Type B pancreatic cell (in vitro differentiated cells): ENCODE data around the gene GPAM. TPM values are rescaled to one million over a fixed set of nuclear protein-coding genes. Genes with fewer than 3 reads are reported as not detected.
"Not testable (repeated sequence)": the region's sequence is repeated elsewhere in the genome, so short reads cannot be mapped to it uniquely, and the experiment has no call there.

Source experiments
- DNase-seq: peaks from one replicate; pipeline ENCODE4 v3.0.0; 2021; ENCODE audit warnings: mixed read lengths; ENCODE audit not compliant: unreplicated experiment; ENCODE audit errors: extremely low spot score
- H3K27ac Mint-ChIP-seq: 2 replicates; pipeline ENCODE4 v1.8.0; 2021; ENCODE audit warnings: mild to moderate bottlenecking, mixed read lengths
- H3K27me3 Mint-ChIP-seq: 2 replicates; pipeline ENCODE4 v1.8.0; 2021; ENCODE audit warnings: mixed read lengths
- H3K36me3 Mint-ChIP-seq: 2 replicates; pipeline ENCODE4 v1.8.0; 2021; ENCODE audit warnings: mixed read lengths
- H3K4me1 Mint-ChIP-seq: one replicate; pipeline ENCODE4 v1.8.0; 2021; ENCODE audit warnings: mixed read lengths; ENCODE audit not compliant: unreplicated experiment
- H3K4me3 Mint-ChIP-seq: 2 replicates; pipeline ENCODE4 v1.8.0; 2021; ENCODE audit warnings: mild to moderate bottlenecking, mixed read lengths
- H3K9me3 Mint-ChIP-seq: 2 replicates; pipeline ENCODE4 v1.8.0; 2021; ENCODE audit warnings: mixed read lengths
- CTCF ChIP-seq: fragments of 200-600 bp; sonication (generic); conservative IDR thresholded peaks from 2 replicates; pipeline ENCODE4 v1.5.0; 2021; ENCODE audit warnings: antibody characterized with exemption, mild to moderate bottlenecking
- total RNA-seq: library from RNA; stranded (reverse); gene quantifications from 2 replicates; pipeline ENCODE4 v1.2.1, GENCODE V29; 2021; ENCODE audit warnings: low replicate concordance

GPAM gene
- total RNA-seq, 1 donor from 2014 or later, result 24.1 TPM

GRCh38 chr10:112122827-112123226 is 60.7 kb downstream of the GPAM start:
- Mint-ChIP-seq H3K4me3 (no peak overlapping the region), H3K4me1 (peaks cover 19% of the 10 kb centered on the region), H3K9me3 (no peaks in the 10 kb centered on the region), H3K27ac (no peak overlapping the region), H3K27me3 (peaks cover 6% of the 10 kb centered on the region), H3K36me3 (no peaks in the 10 kb centered on the region)
- TF ChIP-seq CTCF, result no peak
- DNase-seq, result no peak

- no peak overlapping the region for H3K27ac Mint-ChIP-seq
- peaks cover 3% of the 10 kb centered on the region for H3K27me3 Mint-ChIP-seq
- H3K4me3 Mint-ChIP-seq, result no peak overlapping the region
- H3K36me3 Mint-ChIP-seq, result no peaks in the 10 kb centered on the region
- no peak for DNase-seq
- no peaks in the 10 kb centered on the region for H3K9me3 Mint-ChIP-seq
- peaks cover 12% of the 10 kb centered on the region for H3K4me1 Mint-ChIP-seq
- no peak for TF ChIP-seq CTCF
Observed at GRCh38 chr10:112120491-112120890, 63.1 kb downstream of the GPAM start.

- Mint-ChIP-seq H3K27ac (no peak overlapping the region), H3K4me1 (no peaks in the 10 kb centered on the region), H3K27me3 (peaks cover 6% of the 10 kb centered on the region), H3K4me3 (no peak overlapping the region), H3K9me3 (no peaks in the 10 kb centered on the region), H3K36me3 (no peaks in the 10 kb centered on the region)
- peak; percentile 80 for TF ChIP-seq CTCF
- no peak for DNase-seq
Observed at GRCh38 chr10:112115781-112116385, 67.7 kb downstream of the GPAM start.

- not testable (repeated sequence) for H3K4me1 Mint-ChIP-seq, H3K9me3 Mint-ChIP-seq, H3K4me3 Mint-ChIP-seq, DNase-seq, H3K27me3 Mint-ChIP-seq, H3K27ac Mint-ChIP-seq, H3K36me3 Mint-ChIP-seq
Observed at GRCh38 chr10:112109779-112110178, 73.8 kb downstream of the GPAM start.

Other genes starting within 250 kb of the GPAM start
- 0.10 TPM in 1 of 2 replicates, not detected in the other for gene TECTB, start 99.6 kb upstream of the GPAM start, total RNA-seq
- 13.9 and 39.7 TPM in 2 replicates for gene ACSL5, start 190.4 kb upstream of the GPAM start, total RNA-seq